A204.1 (cell line): ENCODE data around the gene PAX1.

ENCODE experiments used
- FAIRE-seq: peaks from 2 replicates; lab custom pipeline; 2012; peaks lifted over from hg19 to GRCh38; lab: Jason Lieb, UNC

Gene PAX1

GRCh38 chr20:21705575-21706260 lies at the start of gene PAX1:
Gene PAX1, plus strand, starts transcription at chr20:21705664. Its CDS starts 49 bp downstream, at chr20:21705713.
- no peak for FAIRE-seq

GRCh38 chr20:21656308-21657067 lies 49.0 kb upstream of the PAX1 start:
- no peak for FAIRE-seq

GRCh38 chr20:21661488-21662055 lies 43.9 kb upstream of the PAX1 start:
- FAIRE-seq: no peak

GRCh38 chr20:21663465-21663864 lies 42.0 kb upstream of the PAX1 start:
- FAIRE-seq: no peak

GRCh38 chr20:21665687-21666446 lies 39.6 kb upstream of the PAX1 start:
- FAIRE-seq: no peak

GRCh38 chr20:21670126-21670525 lies 35.3 kb upstream of the PAX1 start:
- no peak for FAIRE-seq

GRCh38 chr20:21670981-21671380 lies 34.5 kb upstream of the PAX1 start:
- no peak for FAIRE-seq

- FAIRE-seq: no peak
Observed at GRCh38 chr20:21677261-21677660, 28.2 kb upstream of the PAX1 start.

GRCh38 chr20:21677781-21678180 lies 27.7 kb upstream of the PAX1 start:
- no peak for FAIRE-seq

GRCh38 chr20:21681234-21681921 lies 24.1 kb upstream of the PAX1 start:
- FAIRE-seq: no peak

GRCh38 chr20:21681922-21682318 lies 23.5 kb upstream of the PAX1 start:
- FAIRE-seq: no peak

GRCh38 chr20:21682521-21682954 lies 22.9 kb upstream of the PAX1 start:
- no peak for FAIRE-seq

GRCh38 chr20:21684671-21685070 lies 20.8 kb upstream of the PAX1 start:
- FAIRE-seq: no peak

GRCh38 chr20:21685981-21686380 lies 19.5 kb upstream of the PAX1 start:
- FAIRE-seq: no peak

GRCh38 chr20:21693322-21693721 lies 12.1 kb upstream of the PAX1 start:
- no peak for FAIRE-seq

- FAIRE-seq: no peak
Observed at GRCh38 chr20:21698494-21699215, 6.8 kb upstream of the PAX1 start.

GRCh38 chr20:21699216-21699508 lies 6.3 kb upstream of the PAX1 start:
- no peak for FAIRE-seq

GRCh38 chr20:21701171-21701876 lies 4.1 kb upstream of the PAX1 start:
- FAIRE-seq: no peak

GRCh38 chr20:21702016-21702415 lies 3.4 kb upstream of the PAX1 start:
- FAIRE-seq: no peak

- FAIRE-seq: no peak
Observed at GRCh38 chr20:21702553-21703470, 2.7 kb upstream of the PAX1 start.
